GM23338 (cell line): Measurements from ENCODE around the gene SCN2B. TPM values are rescaled to one million over a fixed set of nuclear protein-coding genes. Genes with fewer than 3 reads are reported as not detected.

Experiments
- ATAC-seq: fragments of 200-7000 bp; cut with Tn5 transposase; 3 replicates; pipeline ENCODE4 v1.9.1; 2020
- DNase-seq: peaks from one replicate; pipeline ENCODE4 v3.0.0-alpha.2; 2015; ENCODE audit warnings: low spot score
- H2AFZ ChIP-seq: fragments of 200-600 bp; sonication (generic); 2 replicates; pipeline ENCODE4 v1.8.0; 2016; ENCODE audit warnings: antibody characterized with exemption, mild to moderate bottlenecking, moderate library complexity
- H3F3A ChIP-seq: fragments of 200-600 bp; sonication (generic); replicated peaks from 2 replicates; pipeline ENCODE4 v1.8.0; 2017; ENCODE audit warnings: antibody characterized with exemption, mixed run types, low read depth
- H3K27ac ChIP-seq: fragments of 200-600 bp; sonication (generic); 2 replicates; pipeline ENCODE4 v1.6.1; 2016; ENCODE audit warnings: low read depth
- H3K27me3 ChIP-seq: fragments of 200-600 bp; sonication (generic); 2 replicates; pipeline ENCODE4 v1.8.0; 2016; ENCODE audit warnings: mild to moderate bottlenecking, mixed run types, moderate library complexity; ENCODE audit not compliant: insufficient read depth
- H3K36me3 ChIP-seq: fragments of 200-600 bp; sonication (generic); 2 replicates; pipeline ENCODE4 v1.8.0; 2016; ENCODE audit warnings: mild to moderate bottlenecking; ENCODE audit not compliant: insufficient read depth
- H3K4me1 ChIP-seq: fragments of 200-600 bp; sonication (generic); 2 replicates; pipeline ENCODE4 v1.8.0; 2016; ENCODE audit warnings: mild to moderate bottlenecking, moderate library complexity; ENCODE audit not compliant: insufficient read depth
- H3K4me2 ChIP-seq: fragments of 200-600 bp; sonication (generic); 2 replicates; pipeline ENCODE4 v1.7.1; 2017; ENCODE audit warnings: mixed run types
- H3K4me3 ChIP-seq: fragments of 200-600 bp; sonication (generic); 2 replicates; pipeline ENCODE4 v1.6.1; 2016; ENCODE audit warnings: mixed run types
- H3K79me2 ChIP-seq: fragments of 200-600 bp; sonication (generic); replicated peaks from 2 replicates; pipeline ENCODE4 v1.8.0; 2017; ENCODE audit warnings: mild to moderate bottlenecking; ENCODE audit not compliant: insufficient read depth
- H3K9me2 ChIP-seq: fragments of 200-600 bp; sonication (generic); 2 replicates; pipeline ENCODE4 v1.8.0; 2017; ENCODE audit not compliant: insufficient read depth
- H4K20me1 ChIP-seq: fragments of 200-600 bp; sonication (generic); replicated peaks from 2 replicates; pipeline ENCODE4 v1.8.0; 2017; ENCODE audit warnings: mild to moderate bottlenecking; ENCODE audit not compliant: insufficient read depth
- H3K27ac Mint-ChIP-seq: 2 replicates; pipeline ENCODE4 v1.8.0; 2020; ENCODE audit warnings: inconsistent platforms, mild to moderate bottlenecking, moderate library complexity, mixed read lengths
- H3K27me3 Mint-ChIP-seq: 3 replicates; pipeline ENCODE4 v1.8.0; 2022; ENCODE audit warnings: low read depth, mild to moderate bottlenecking, moderate library complexity, mixed read lengths, inconsistent platforms; ENCODE audit not compliant: insufficient read depth, poor library complexity
- H3K36me3 Mint-ChIP-seq: 3 replicates; pipeline ENCODE4 v1.8.0; 2021; ENCODE audit warnings: low read depth, mild to moderate bottlenecking, inconsistent platforms, moderate library complexity, mixed read lengths
- H3K4me1 Mint-ChIP-seq: 3 replicates; pipeline ENCODE4 v1.8.0; 2020; ENCODE audit warnings: mild to moderate bottlenecking, inconsistent platforms, mixed read lengths
- H3K4me3 Mint-ChIP-seq: 3 replicates; pipeline ENCODE4 v1.8.0; 2021; ENCODE audit warnings: moderate library complexity, mild to moderate bottlenecking, inconsistent platforms, mixed read lengths
- H3K9me3 Mint-ChIP-seq: 3 replicates; pipeline ENCODE4 v1.8.0; 2020; ENCODE audit warnings: moderate library complexity, mild to moderate bottlenecking, inconsistent platforms, mixed read lengths
- EZH2 ChIP-seq: fragments of 200-600 bp; sonication (generic); IDR thresholded peaks from one replicate; pipeline ENCODE4 v1.8.0; 2017; ENCODE audit warnings: antibody characterized with exemption, mild to moderate bottlenecking, low read depth; ENCODE audit not compliant: unreplicated experiment
- JUNB ChIP-seq: IDR thresholded peaks from one replicate; pipeline ENCODE4 v1.6.1; 2016; ENCODE audit warnings: antibody characterized with exemption; ENCODE audit not compliant: unreplicated experiment
- NANOG ChIP-seq: IDR thresholded peaks from 2 replicates; pipeline ENCODE4 v1.6.1; 2016; ENCODE audit warnings: antibody characterized with exemption, borderline replicate concordance
- POLR2AphosphoS5 ChIP-seq: IDR thresholded peaks from 2 replicates; pipeline ENCODE4 v1.6.1; 2016; ENCODE audit warnings: antibody characterized with exemption, low read depth
- STAT1 ChIP-seq: IDR thresholded peaks from one replicate; pipeline ENCODE4 v1.6.1; 2016; ENCODE audit warnings: antibody characterized with exemption; ENCODE audit not compliant: unreplicated experiment
- ZNF114 ChIP-seq: fragments of 250-450 bp; sonication (Bioruptor Pico); IDR thresholded peaks from 2 replicates; pipeline ENCODE4 v1.5.0; 2020; ENCODE audit warnings: mild to moderate bottlenecking, moderate library complexity
- ZNF331 ChIP-seq: fragments of 250-450 bp; sonication (Bioruptor Pico); IDR thresholded peaks from 2 replicates; pipeline ENCODE4 v1.5.0; 2020; ENCODE audit warnings: low read depth, mild to moderate bottlenecking, moderate library complexity
- polyA plus RNA-seq: library from polyadenylated mRNA; unstranded; fragments of >200 nt; fragmentation: Nextera tagmentation; extraction: Ambion mirVana; gene quantifications from 2 replicates; pipeline ENCODE4 v1.2.1, GENCODE V29; 2016
- total RNA-seq: library from RNA; depleted of rRNA; stranded (reverse); fragments of >200 nt; shearing (Covaris generic); gene quantifications from 2 replicates; pipeline ENCODE4 v1.2.3, GENCODE V29; 2014
- TF ChIP-seq, protein P1 (sequence below): IDR thresholded peaks from one replicate; pipeline ENCODE4 v1.6.1; 2018; ENCODE audit warnings: antibody characterized with exemption; ENCODE audit not compliant: unreplicated experiment
- TF ChIP-seq, protein P2 (sequence below): IDR thresholded peaks from 2 replicates; pipeline ENCODE4 v1.6.1; 2016; ENCODE audit warnings: antibody characterized with exemption
- TF ChIP-seq, protein P3 (sequence below), 2 experiments: fragments of 200-600 bp in 1 of 2; sonication (generic) in 1 of 2; conservative IDR thresholded peaks; 2 replicates each; pipeline versions ENCODE4 v1.5.1 to v1.6.1; 2016 to 2017; ENCODE audit warnings: antibody characterized with exemption in 2 of 2, low read depth in 2 of 2, mild to moderate bottlenecking in 2 of 2, moderate library complexity in 1 of 2

Gene SCN2B
- total and polyA plus RNA-seq, 2 experiments from 2014 or later, result 0.03 TPM; not detected in 1

DNA sequence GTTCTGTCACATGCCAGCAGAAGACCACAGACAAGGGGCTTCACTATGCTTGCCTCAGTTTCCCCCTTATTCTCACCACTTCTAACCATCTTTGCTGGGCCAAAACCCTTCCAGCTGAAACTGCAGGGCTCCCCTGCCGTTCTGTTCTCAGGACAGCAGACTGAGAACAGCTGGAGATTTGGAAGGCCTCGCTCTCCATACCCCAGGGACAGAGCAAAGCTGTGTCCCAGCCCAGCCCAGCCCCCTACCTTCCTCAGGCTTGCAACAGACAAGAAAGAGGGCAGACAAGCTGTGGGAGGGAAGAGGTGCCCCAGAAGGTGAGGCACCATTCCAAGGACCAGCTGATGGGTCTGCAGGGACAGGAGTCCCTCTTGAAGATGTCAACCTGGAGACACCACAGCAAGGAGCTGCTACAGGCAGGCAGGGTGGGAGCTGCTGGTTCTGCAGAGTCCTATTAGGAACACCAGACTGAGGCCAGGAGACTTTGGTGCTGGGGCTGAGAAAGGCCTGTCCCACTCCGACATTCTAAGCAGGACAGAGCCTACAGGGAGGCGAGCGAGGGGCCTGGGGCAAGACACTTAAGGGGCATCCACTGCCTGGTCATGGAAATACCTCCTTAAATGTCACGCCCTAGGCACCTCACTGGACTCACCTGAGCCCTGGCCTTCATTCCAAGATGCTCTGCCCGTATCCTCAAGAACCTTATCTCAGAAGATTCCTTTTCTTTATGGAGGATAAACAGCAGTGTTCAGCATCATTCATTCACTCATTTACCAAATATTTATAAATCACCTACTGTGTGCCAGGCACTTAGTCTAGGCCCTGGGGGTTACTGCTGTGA lies 6.9 kb downstream of the SCN2B start:
- DNase-seq (no peak), ATAC-seq (no peak)
- H3K9me3 Mint-ChIP-seq, result no peaks in the 10 kb centered on the region; the same call in 2 of the 3 replicates
- peaks cover 16% of the 10 kb centered on the region for H3K4me1 ChIP-seq
- TF ChIP-seq ZNF331 (no peak), JUNB (no peak), POLR2AphosphoS5 (no peak), ZNF114 (CRISPR knock-in tag) (no peak), EZH2 (no peak), STAT1 (no peak), NANOG (no peak)
- TF ChIP-seq, protein P1, sequence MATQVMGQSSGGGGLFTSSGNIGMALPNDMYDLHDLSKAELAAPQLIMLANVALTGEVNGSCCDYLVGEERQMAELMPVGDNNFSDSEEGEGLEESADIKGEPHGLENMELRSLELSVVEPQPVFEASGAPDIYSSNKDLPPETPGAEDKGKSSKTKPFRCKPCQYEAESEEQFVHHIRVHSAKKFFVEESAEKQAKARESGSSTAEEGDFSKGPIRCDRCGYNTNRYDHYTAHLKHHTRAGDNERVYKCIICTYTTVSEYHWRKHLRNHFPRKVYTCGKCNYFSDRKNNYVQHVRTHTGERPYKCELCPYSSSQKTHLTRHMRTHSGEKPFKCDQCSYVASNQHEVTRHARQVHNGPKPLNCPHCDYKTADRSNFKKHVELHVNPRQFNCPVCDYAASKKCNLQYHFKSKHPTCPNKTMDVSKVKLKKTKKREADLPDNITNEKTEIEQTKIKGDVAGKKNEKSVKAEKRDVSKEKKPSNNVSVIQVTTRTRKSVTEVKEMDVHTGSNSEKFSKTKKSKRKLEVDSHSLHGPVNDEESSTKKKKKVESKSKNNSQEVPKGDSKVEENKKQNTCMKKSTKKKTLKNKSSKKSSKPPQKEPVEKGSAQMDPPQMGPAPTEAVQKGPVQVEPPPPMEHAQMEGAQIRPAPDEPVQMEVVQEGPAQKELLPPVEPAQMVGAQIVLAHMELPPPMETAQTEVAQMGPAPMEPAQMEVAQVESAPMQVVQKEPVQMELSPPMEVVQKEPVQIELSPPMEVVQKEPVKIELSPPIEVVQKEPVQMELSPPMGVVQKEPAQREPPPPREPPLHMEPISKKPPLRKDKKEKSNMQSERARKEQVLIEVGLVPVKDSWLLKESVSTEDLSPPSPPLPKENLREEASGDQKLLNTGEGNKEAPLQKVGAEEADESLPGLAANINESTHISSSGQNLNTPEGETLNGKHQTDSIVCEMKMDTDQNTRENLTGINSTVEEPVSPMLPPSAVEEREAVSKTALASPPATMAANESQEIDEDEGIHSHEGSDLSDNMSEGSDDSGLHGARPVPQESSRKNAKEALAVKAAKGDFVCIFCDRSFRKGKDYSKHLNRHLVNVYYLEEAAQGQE, result no peak
- TF ChIP-seq, protein P2, sequence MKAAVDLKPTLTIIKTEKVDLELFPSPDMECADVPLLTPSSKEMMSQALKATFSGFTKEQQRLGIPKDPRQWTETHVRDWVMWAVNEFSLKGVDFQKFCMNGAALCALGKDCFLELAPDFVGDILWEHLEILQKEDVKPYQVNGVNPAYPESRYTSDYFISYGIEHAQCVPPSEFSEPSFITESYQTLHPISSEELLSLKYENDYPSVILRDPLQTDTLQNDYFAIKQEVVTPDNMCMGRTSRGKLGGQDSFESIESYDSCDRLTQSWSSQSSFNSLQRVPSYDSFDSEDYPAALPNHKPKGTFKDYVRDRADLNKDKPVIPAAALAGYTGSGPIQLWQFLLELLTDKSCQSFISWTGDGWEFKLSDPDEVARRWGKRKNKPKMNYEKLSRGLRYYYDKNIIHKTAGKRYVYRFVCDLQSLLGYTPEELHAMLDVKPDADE, result no peak
- TF ChIP-seq, protein P3, sequence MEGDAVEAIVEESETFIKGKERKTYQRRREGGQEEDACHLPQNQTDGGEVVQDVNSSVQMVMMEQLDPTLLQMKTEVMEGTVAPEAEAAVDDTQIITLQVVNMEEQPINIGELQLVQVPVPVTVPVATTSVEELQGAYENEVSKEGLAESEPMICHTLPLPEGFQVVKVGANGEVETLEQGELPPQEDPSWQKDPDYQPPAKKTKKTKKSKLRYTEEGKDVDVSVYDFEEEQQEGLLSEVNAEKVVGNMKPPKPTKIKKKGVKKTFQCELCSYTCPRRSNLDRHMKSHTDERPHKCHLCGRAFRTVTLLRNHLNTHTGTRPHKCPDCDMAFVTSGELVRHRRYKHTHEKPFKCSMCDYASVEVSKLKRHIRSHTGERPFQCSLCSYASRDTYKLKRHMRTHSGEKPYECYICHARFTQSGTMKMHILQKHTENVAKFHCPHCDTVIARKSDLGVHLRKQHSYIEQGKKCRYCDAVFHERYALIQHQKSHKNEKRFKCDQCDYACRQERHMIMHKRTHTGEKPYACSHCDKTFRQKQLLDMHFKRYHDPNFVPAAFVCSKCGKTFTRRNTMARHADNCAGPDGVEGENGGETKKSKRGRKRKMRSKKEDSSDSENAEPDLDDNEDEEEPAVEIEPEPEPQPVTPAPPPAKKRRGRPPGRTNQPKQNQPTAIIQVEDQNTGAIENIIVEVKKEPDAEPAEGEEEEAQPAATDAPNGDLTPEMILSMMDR (conservative IDR thresholded peaks at IDR 0.05; ENCODE audit: low read depth in 2 of 2), result no peak
- peaks cover 70% of the 10 kb centered on the region for H3K27me3 ChIP-seq
- H3K27ac Mint-ChIP-seq, result no peak overlapping the region
- H3K27me3 Mint-ChIP-seq, result peaks cover 34% of the 10 kb centered on the region
- H3K36me3 Mint-ChIP-seq, result no peaks in the 10 kb centered on the region
- H2AFZ ChIP-seq, result no peak overlapping the region
- H3K36me3 ChIP-seq, result no peaks in the 10 kb centered on the region; the same call in 1 of the 2 replicates
- no peak overlapping the region for H3K4me3 ChIP-seq
- no peaks in the 10 kb centered on the region for H3K9me2 ChIP-seq
- no peak overlapping the region for H3K27ac ChIP-seq
- no peaks in the 10 kb centered on the region; the same call in 1 of the 2 replicates for H4K20me1 ChIP-seq
- no peak overlapping the region for H3K4me2 ChIP-seq
- no peaks in the 10 kb centered on the region for H3F3A ChIP-seq
- no peak overlapping the region; the same call in 2 of the 3 replicates for H3K4me3 Mint-ChIP-seq
- H3K79me2 ChIP-seq, result no peaks in the 10 kb centered on the region
- H3K4me1 Mint-ChIP-seq, result peaks cover 28% of the 10 kb centered on the region
